ENCODE data around the gene SMKR1.
A peak's percentile ranks its signal among the peaks of the same experiment; 100 is the strongest.

The SMKR1 gene

DNA sequence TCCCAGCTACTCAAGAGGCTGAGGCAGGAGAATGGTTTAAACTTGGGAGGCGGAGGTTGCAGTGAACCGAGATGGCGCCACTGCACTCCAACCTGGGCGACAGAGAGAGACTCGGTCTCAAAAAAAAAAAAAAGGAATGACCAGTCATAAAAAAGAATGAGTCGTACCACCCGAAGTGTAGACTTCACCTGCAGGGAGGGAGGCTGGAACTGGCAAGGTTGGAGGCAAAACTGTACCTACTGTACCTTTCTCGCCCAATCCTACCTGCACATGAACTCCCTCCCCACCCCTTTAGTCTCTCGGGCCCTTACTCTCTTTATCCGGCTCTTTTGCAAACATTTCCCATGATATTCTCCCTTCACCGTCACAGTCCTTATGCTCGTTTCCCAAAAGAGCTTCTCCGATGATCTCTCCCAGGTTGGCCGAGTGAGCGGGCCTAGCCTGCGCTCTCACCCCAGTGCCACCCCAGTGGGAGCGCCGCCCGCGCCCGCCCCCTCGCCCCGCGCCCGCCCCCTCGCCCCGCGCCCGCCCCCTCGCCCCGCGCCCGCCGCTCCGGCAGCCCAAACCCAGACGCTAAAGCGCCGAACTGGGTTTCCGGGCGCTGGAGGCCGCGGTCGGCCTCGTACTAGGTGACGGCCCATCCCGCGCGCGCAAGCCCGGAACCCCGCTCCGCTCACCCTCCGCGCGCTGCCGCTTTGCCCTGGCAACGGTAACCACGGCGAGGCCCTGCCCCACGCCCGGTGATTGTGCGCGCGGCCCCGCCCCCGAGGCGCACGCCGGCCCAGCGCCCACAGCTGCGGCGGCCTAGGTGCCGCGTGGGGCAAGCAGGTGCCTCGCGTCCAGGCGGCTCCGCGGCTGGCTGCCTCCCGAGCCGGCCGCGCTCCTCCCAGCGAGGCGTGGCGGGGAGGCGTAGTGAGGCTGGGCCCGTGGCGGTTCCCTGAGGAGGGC, at the start of gene SMKR1:
TSS of gene SMKR1 (plus strand) at position 772 of the 948 bp plus-strand sequence. CDS start 294 bp downstream, outside the sequence.
- DNase-seq (ENCODE audit: low spot score), result peak; percentile 88
- Mint-ChIP-seq H3K27ac (peak within 1 kb of the TSS; percentile 84), H3K9me3 (no peaks in the 10 kb centered on the region), H3K36me3 (ENCODE audit: low read depth) (no peaks in the 10 kb centered on the region), H3K4me3 (peak within 1 kb of the TSS; percentile 83), H3K4me1 (ENCODE audit: low read depth) (peaks cover 31% of the 10 kb centered on the region), H3K27me3 (ENCODE audit: low read depth) (peaks cover 10% of the 10 kb centered on the region)

DNA sequence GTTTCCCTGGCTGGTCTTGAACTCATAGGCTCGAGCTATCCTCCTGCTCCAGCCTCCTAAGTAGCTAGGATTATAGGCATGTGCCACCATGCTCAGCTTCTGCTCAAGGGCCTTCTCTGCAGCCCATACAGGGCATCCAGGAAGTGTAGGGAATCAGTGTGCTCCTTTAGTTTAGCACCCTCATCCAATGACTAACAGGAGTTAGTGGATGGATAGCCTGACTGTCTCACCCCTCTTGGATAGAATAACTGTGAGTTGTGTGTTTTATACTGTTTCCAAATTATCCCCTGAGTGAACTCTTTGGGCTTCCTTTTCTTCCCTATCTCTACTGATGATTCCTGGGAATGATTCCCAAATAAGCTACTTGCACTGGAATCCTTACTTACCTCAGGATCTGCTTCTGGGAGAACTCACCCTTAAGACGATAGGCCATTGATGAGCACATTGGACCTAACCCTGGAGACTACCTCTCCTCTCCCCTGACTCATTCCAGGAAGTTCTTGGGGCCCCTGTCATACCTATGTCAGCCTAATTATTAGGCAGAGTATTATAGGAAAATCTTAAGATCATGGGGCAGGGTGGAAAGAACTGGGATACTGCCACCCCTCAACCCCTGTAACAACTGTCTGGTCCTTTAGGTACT, 49.6 kb upstream of the SMKR1 start:
- Mint-ChIP-seq H3K9me3 (peaks cover 8% of the 10 kb centered on the region), H3K27me3 (ENCODE audit: low read depth) (no peaks in the 10 kb centered on the region), H3K27ac (no peak overlapping the region), H3K36me3 (ENCODE audit: low read depth) (peaks cover 43% of the 10 kb centered on the region), H3K4me3 (no peak overlapping the region), H3K4me1 (ENCODE audit: low read depth) (no peaks in the 10 kb centered on the region)
- DNase-seq (ENCODE audit: low spot score), result no peak

GRCh38 chr7:129453510-129454248, 48.7 kb upstream of the SMKR1 start:
- no peak for DNase-seq (ENCODE audit: low spot score)
- H3K36me3 Mint-ChIP-seq (ENCODE audit: low read depth), result peaks cover 39% of the 10 kb centered on the region
- H3K27me3 Mint-ChIP-seq (ENCODE audit: low read depth), result no peaks in the 10 kb centered on the region

DNA sequence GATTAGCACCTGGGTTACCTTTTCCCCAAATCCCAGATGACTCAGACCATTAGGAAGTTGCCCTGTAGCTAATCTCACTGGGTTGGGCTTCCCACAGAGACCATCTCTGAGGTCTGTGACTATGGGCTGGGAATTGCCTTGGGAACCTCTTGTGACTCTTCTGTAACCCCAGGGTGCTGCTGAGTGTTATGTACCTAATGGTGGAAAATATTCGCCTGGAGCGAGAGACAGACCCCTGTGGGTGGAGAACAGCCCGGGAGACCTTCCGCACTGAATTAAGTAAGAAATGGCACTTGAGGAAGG, 48.1 kb upstream of the SMKR1 start:
- peaks cover 1% of the 10 kb centered on the region for H3K9me3 Mint-ChIP-seq
- no peak for DNase-seq (ENCODE audit: low spot score)
- H3K27ac Mint-ChIP-seq, result no peak overlapping the region
- no peaks in the 10 kb centered on the region for H3K4me1 Mint-ChIP-seq (ENCODE audit: low read depth)
- no peak overlapping the region for H3K4me3 Mint-ChIP-seq
- H3K27me3 Mint-ChIP-seq (ENCODE audit: low read depth), result no peaks in the 10 kb centered on the region
- peaks cover 37% of the 10 kb centered on the region for H3K36me3 Mint-ChIP-seq (ENCODE audit: low read depth)

More at GRCh38 chr7:129453510-129454248, 48.7 kb upstream of the SMKR1 start:
- Mint-ChIP-seq H3K4me3 (no peak overlapping the region), H3K27ac (no peak overlapping the region), H3K4me1 (ENCODE audit: low read depth) (no peaks in the 10 kb centered on the region), H3K9me3 (peaks cover 6% of the 10 kb centered on the region)

DNA sequence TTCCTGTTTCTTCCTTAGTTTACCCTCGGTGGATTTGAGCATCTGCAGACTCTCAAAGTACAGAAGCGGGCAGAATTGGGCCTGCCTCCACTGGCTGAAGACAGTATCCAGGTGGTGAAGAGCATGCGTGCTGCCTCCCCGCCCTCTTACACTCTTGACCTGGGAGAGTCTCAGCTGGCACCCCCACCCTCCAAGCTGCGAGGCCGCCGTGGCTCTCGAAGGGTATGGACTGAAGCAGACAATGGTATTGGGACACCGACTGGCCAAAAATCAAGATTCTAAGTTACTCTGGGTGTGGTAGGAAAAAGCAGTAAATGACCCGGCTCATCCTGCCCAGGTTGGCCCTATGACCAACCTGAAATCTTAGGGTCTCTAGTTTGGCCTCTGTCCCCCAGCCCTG, 45.9 kb upstream of the SMKR1 start:
- Mint-ChIP-seq H3K4me3 (no peak overlapping the region), H3K27me3 (ENCODE audit: low read depth) (no peaks in the 10 kb centered on the region), H3K36me3 (ENCODE audit: low read depth) (peaks cover 22% of the 10 kb centered on the region), H3K4me1 (ENCODE audit: low read depth) (no peaks in the 10 kb centered on the region), H3K27ac (no peak overlapping the region), H3K9me3 (no peaks in the 10 kb centered on the region)
- no peak for DNase-seq (ENCODE audit: low spot score)

DNA sequence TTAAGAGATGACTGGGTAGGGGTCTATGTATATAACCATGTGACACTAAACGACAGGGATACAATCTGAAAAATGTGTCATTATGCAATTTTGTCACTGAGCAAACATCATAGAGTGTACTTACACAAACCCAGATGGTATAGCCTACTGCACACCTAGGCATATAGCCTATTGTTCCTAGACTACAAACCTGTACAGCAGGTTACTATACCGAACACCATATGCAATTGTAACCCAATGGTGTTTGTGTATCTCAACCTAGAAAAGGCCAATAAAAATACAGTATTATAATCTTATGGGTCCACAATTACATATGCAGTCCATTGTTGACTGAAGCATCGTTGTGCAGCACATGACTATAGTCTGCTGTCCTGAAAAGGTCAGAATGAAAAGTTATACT, 45.2 kb upstream of the SMKR1 start:
- Mint-ChIP-seq H3K4me1 (ENCODE audit: low read depth) (no peaks in the 10 kb centered on the region), H3K27me3 (ENCODE audit: low read depth) (no peaks in the 10 kb centered on the region), H3K36me3 (ENCODE audit: low read depth) (peaks cover 17% of the 10 kb centered on the region), H3K27ac (no peak overlapping the region), H3K9me3 (no peaks in the 10 kb centered on the region), H3K4me3 (no peak overlapping the region)
- DNase-seq (ENCODE audit: low spot score), result no peak

DNA sequence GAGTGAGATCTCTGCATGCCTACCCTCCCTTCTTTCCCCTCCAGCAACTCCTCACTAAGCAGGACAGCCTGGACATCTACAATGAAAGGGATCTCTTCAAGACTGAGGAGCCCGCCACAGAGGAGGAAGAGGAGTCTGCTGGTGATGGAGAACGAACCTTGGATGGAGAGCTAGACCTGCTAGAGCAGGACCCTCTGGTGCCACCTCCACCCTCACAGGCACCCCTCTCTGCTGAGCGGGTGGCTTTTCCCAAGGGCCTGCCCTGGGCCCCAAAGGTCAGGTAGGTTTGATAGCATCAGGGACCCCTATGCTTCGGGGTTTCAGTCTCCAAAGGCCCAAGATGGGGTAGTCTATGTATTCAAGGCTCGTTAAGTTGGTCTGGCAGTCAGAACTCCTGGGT, 44.2 kb upstream of the SMKR1 start:
- DNase-seq (ENCODE audit: low spot score), result no peak
- Mint-ChIP-seq H3K27me3 (ENCODE audit: low read depth) (no peaks in the 10 kb centered on the region), H3K27ac (no peak overlapping the region), H3K4me1 (ENCODE audit: low read depth) (no peaks in the 10 kb centered on the region), H3K9me3 (no peaks in the 10 kb centered on the region), H3K4me3 (no peak overlapping the region), H3K36me3 (ENCODE audit: low read depth) (peaks cover 16% of the 10 kb centered on the region)

DNA sequence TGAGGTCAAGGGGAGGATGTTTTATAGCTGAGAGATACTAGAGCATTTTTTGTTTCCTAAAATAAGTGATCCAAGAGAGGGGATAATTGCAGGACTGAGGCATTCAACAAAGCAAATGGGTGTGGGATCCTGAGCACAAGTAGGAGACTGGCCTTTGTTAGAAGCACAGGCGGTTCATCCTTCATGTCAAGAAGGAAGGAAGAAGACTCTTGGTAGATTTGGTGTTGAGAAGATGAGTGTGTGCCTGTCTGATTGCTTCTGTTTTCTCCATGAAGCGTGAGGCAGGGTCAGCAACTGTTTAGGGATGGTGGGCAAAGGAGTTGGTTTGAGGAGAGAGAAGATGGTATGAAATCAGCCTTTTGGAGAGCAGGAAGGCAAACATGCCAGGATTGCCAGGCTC, 40.5 kb upstream of the SMKR1 start:
- H3K27ac Mint-ChIP-seq, result no peak overlapping the region
- DNase-seq (ENCODE audit: low spot score), result no peak
- H3K9me3 Mint-ChIP-seq, result no peaks in the 10 kb centered on the region
- no peak overlapping the region for H3K4me3 Mint-ChIP-seq
- peaks cover 12% of the 10 kb centered on the region for H3K36me3 Mint-ChIP-seq (ENCODE audit: low read depth)
- H3K27me3 Mint-ChIP-seq (ENCODE audit: low read depth), result no peaks in the 10 kb centered on the region
- H3K4me1 Mint-ChIP-seq (ENCODE audit: low read depth), result no peaks in the 10 kb centered on the region

- Mint-ChIP-seq H3K4me1 (ENCODE audit: low read depth) (no peaks in the 10 kb centered on the region), H3K4me3 (no peak overlapping the region), H3K9me3 (no peaks in the 10 kb centered on the region), H3K36me3 (ENCODE audit: low read depth) (peaks cover 14% of the 10 kb centered on the region), H3K27ac (no peak overlapping the region), H3K27me3 (ENCODE audit: low read depth) (no peaks in the 10 kb centered on the region)
- DNase-seq (ENCODE audit: low spot score), result no peak
Observed at GRCh38 chr7:129462420-129462819, 39.9 kb upstream of the SMKR1 start.

GRCh38 chr7:129464194-129464593, 38.1 kb upstream of the SMKR1 start:
- DNase-seq (ENCODE audit: low spot score), result no peak
- no peak overlapping the region for H3K4me3 Mint-ChIP-seq
- H3K36me3 Mint-ChIP-seq (ENCODE audit: low read depth), result peaks cover 4% of the 10 kb centered on the region
- no peaks in the 10 kb centered on the region for H3K4me1 Mint-ChIP-seq (ENCODE audit: low read depth)
- no peaks in the 10 kb centered on the region for H3K27me3 Mint-ChIP-seq (ENCODE audit: low read depth)
- H3K9me3 Mint-ChIP-seq, result no peaks in the 10 kb centered on the region
- no peak overlapping the region for H3K27ac Mint-ChIP-seq

GRCh38 chr7:129465080-129465479, 37.3 kb upstream of the SMKR1 start:
- Mint-ChIP-seq H3K36me3 (ENCODE audit: low read depth) (peaks cover 4% of the 10 kb centered on the region), H3K27ac (no peak overlapping the region), H3K9me3 (no peaks in the 10 kb centered on the region), H3K4me3 (no peak overlapping the region), H3K4me1 (ENCODE audit: low read depth) (no peaks in the 10 kb centered on the region), H3K27me3 (ENCODE audit: low read depth) (no peaks in the 10 kb centered on the region)
- no peak for DNase-seq (ENCODE audit: low spot score)

DNA sequence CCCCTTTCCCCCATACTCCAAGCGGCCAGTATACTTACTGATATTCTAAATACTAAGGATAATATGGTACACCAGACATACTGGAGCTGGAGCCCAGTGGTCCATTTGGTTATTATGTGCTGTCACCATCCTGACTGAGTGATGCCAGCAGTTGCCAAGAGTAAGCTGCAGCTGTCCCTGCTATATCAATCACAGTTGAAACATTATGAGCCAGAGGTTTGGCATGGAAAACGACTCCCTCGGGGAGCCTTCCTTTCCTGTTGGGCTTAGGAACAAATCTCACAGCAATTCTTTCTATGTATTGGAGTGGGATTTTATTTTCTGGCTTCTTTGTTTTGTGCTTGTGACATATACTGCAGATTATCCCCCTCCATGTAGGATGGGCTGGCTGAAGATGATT, 35.5 kb upstream of the SMKR1 start:
- H3K27ac Mint-ChIP-seq, result no peak overlapping the region
- peaks cover 6% of the 10 kb centered on the region for H3K36me3 Mint-ChIP-seq (ENCODE audit: low read depth)
- H3K27me3 Mint-ChIP-seq (ENCODE audit: low read depth), result no peaks in the 10 kb centered on the region
- no peak overlapping the region for H3K4me3 Mint-ChIP-seq
- DNase-seq (ENCODE audit: low spot score), result no peak
- no peaks in the 10 kb centered on the region for H3K4me1 Mint-ChIP-seq (ENCODE audit: low read depth)
- H3K9me3 Mint-ChIP-seq, result no peaks in the 10 kb centered on the region

DNA sequence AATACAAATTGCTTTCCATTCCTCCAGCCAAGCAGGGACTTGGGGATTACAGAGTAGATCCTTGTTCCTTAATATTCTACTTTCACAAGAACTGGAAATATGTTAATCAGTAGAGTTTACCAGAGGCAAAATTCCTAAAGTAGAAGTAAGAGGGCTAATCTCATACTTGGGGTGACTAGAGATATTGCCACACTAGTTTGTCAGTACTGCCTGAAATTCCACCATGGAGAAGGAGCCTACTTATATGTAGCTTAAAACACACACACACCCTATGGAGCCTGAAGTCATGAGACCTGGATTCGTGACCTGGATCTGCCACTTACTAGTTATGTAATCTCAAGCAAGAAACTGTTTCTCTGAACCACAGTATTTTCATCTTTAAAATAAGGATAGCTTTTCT, 34.2 kb upstream of the SMKR1 start:
- Mint-ChIP-seq H3K4me1 (ENCODE audit: low read depth) (no peaks in the 10 kb centered on the region), H3K27ac (no peak overlapping the region)
- no peak for DNase-seq (ENCODE audit: low spot score)

GRCh38 chr7:129468547-129468946, 33.8 kb upstream of the SMKR1 start:
- H3K27me3 Mint-ChIP-seq (ENCODE audit: low read depth), result no peaks in the 10 kb centered on the region
- no peak overlapping the region for H3K27ac Mint-ChIP-seq
- H3K9me3 Mint-ChIP-seq, result no peaks in the 10 kb centered on the region
- H3K36me3 Mint-ChIP-seq (ENCODE audit: low read depth), result peaks cover 8% of the 10 kb centered on the region
- H3K4me3 Mint-ChIP-seq, result no peak overlapping the region
- DNase-seq (ENCODE audit: low spot score), result no peak
- H3K4me1 Mint-ChIP-seq (ENCODE audit: low read depth), result no peaks in the 10 kb centered on the region

More for the DNA sequence above, 34.2 kb upstream of the SMKR1 start:
- Mint-ChIP-seq H3K4me3 (no peak overlapping the region), H3K36me3 (ENCODE audit: low read depth) (peaks cover 8% of the 10 kb centered on the region), H3K27me3 (ENCODE audit: low read depth) (no peaks in the 10 kb centered on the region), H3K9me3 (no peaks in the 10 kb centered on the region)

All from T-helper 2 cell treated with Interferon-gamma antibody and Interleukin-4, amounts not matched to agents 5 μg/mL and 100 μg/mL, for 36 hours (primary cell).